Activated naive CD4-positive, alpha-beta T cell treated with anti-CD3 and anti-CD28 coated beads, Interleukin-2, amount 50 U/mL, for 16 hours (primary cell): ENCODE results near the gene TCP11L2.
"Not testable (repeated sequence)": the region's sequence is repeated elsewhere in the genome, so short reads cannot be mapped to it uniquely, and the experiment has no call there.

Experiments used
- DNase-seq: peaks from one replicate; pipeline ENCODE4 v3.0.0-alpha.2; 2020

Gene TCP11L2

DNA sequence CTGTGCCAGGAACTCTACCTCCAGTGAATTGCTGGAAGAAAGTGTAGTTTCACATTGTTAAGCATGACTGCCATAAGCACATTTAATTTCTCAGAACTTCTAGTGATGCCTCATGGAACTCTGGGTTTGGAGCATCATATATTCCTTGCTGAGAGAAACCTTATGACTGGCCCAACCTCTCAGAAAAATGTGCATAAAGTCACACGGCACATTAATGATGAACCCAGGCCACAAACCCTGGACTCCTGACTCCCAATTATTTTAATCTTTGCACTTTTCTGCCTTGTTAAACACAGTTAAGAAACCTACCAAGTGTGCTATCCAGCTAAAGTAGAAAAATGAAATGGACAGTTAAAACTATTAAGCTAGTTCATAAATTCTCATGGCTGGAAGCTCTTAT lies 5.6 kb downstream of the TCP11L2 start:
- no peak for DNase-seq

DNA sequence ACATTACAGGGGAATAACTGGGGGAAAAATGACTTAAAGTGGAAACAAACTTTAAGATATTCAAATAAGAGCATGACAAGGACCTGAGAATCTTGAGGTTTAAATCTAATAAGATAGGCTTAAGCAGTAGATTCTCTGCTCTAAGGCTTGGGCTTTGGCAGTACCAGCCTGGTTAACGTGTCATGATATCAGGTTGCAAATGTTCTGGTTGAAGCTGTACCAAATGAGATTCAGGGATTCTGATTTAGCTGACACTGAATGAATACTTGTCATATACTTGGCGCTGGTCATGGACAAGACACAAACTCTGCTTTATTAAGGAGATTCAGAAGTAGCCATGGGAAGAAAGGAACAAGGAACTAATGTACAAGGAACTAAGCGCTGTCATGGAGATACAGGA lies 6.1 kb downstream of the TCP11L2 start:
- DNase-seq = no peak

DNA sequence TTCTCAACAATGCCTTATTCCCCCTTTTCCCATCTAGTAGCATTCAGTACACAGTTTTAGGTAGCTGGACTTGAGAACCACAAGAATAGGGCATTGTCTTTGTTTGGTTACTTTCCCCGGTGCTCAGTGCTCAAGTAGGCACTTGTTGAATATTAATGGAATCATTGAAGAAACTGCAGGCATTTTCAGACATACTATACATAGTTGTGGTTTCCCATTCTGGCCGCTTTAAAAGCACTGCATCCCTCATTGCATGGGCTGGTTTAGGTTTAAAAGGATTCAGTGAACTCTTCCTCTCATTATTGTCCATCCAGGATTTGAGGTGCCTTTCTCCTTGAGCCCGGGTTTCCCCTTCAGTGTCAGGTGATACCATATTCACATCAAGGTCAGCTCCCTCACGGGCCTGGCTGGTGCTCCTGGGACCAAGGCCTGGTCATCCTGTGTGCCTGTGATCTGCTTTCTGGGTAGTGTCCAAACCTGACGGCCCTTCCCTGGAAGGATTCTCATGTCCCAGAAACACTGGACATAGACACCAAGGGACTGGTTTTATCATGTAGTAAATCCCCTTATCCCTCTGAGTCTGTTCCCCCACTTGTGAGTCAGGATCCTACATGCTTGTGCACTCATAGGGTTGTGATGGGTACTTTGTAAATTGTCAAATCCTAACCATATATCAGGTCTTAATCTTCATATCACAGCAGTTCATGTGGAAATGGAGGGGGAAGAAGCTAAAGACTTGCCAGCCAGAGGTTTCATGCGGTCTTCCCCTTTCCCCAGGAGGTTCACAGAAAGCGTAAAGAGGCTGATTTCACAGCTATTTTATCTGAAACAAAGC lies 7.4 kb downstream of the TCP11L2 start:
- no peak for DNase-seq

DNA sequence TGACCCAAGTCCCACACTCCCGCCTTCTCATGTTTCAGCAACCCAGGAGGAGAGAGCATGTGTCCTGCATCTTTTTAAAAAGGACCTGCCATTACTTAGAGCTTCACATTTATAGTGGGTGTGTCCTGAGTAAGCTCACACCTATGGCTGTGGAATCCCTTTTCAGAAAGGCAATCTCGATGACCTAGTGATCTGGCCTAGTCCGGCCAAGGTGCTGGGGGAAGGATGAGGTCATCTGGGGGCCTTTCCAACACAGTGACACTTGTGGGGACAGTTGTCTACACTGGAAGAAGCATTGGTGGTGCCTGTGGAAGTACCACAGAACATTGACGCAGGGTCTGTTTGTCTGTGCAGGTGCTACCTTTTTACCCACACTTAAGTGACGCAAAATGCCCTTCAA lies 8.2 kb downstream of the TCP11L2 start:
- no peak for DNase-seq

DNA sequence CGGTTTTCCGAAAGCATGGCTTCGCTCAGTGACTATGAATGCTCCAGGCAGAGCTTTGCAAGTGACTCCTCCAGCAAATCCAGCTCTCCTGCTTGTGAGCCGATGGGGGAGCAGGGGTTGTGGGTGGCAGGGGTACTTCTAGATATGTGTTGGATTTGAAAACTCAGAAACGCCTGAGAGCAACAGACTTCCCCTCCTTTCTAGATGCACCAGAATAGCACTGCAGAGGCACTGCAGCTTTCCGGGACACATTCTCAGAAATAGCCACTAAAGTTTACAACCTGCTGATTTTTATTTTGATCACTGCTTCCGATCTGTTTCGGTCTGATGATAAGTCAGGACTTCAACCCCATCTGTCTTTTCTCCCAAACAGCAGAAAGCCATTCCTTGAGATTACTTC lies 8.6 kb downstream of the TCP11L2 start:
- DNase-seq = no peak

DNA sequence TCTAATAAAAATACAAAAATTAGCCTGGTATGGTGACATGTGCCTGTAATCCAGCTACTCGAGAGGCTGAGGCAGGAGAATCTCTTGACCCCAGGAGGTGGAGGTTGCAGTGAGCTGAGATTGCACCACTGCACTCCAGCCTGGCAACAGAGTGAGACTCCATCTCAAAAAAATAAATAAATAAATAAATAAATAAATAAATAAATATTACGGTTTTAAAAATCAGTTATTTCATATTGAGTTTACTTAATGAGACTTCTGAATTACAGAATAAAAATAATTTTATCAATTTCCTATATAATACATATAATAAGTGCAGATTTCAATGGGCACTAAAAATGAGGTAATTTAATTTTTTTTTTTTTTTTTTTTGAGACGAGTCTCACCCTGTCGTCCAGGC lies 10.9 kb downstream of the TCP11L2 start:
- not testable (repeated sequence) for DNase-seq

DNA sequence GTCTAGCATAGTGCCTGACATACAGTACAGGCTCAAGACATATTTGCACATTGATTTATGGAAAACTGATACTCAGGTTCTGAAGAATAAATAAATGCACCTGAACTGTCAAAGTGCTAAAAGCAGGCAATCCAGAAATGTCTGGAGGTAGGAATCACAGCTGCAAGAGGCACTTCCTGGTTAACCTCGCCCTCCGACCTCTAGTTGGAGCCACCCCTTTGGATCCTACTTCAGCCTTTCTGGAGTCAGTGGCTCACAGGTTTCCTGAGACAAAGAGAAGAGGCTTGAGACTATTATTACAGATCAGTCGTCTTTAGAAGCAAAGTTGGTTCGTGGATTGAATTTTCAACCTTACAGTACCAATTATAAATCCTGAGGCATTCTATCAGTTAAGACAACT lies 13.0 kb downstream of the TCP11L2 start:
- no peak for DNase-seq

DNA sequence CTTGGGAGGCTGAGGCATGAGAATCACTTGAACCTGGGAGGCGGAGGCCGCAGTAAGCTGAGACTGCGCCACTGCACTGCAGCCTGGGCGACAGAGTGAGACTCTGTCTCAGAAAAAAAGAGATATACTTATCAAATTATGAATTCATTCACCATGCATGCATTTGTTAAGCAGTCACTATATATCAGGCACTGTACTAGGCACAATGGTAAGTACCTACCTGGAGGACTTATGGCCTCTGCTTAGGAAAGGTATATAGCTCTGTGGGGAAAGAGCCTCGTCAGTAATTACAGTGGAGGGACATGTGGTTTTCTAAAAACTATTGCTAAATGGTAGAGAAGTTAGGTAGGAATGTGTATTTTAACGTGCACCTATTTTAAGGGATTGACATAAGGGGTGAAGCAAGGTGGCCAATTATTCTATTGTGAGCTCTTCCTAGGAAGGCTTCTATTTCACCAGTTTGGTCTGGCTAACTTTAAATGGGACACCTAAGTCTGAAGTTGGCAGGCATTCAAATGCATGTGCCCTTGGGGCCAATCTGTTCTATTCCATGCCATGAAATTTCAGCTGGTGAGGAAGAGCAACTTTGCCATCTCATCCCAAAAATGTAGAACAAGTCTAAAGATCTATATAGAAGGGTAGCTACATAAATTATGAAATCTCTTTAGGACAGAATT lies 15.0 kb downstream of the TCP11L2 start:
- DNase-seq = no peak

DNA sequence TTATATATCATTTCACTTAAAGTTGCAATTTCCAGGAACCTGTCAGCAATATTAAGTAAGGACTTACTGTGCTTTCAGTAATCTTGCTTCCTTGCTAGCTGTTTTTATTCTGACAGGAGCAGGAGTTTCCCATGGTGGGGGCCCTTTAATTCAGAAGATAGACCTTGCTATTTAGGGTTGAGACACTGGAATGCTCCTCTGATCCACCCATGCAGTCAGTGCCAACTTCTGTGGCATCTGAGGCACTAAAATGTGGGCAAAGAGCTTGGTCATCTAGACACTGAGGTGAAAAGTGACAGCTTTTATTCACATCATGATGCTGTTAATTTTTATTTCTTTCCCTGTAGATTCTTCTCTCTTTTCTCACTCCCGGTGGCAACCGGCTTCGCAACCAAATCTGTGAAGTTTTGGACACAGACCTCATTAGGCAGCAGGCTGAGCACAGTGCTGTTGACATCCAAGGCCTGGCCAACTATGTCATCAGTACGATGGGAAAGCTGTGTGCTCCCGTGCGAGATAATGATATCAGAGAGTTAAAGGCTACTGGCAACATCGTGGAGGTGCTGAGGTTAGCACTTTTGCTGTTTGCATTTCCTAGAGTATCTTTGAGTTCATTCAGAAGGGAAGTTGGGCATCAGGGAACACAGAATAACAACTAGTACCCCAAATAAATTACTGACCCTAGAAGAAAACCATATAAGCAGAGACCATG lies 18.8 kb downstream of the TCP11L2 start:
- no peak for DNase-seq

DNA sequence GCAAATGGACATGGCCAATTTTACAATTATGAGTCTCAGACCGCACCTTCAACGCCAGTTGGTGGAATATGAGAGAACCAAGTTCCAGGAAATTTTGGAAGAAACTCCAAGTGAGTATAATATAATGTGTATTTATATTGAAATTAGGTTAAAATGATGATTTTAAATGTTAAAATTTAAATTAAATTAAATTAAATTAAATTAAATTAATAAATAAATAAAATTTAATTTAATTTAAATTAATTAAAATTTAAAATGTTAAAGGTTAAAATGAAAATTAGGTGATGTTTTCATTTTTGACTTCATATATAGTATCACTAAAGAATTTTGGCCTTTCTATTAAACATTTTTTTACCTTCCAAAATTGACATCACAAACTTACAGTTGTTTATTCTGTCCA lies 21.0 kb downstream of the TCP11L2 start:
- no peak for DNase-seq

DNA sequence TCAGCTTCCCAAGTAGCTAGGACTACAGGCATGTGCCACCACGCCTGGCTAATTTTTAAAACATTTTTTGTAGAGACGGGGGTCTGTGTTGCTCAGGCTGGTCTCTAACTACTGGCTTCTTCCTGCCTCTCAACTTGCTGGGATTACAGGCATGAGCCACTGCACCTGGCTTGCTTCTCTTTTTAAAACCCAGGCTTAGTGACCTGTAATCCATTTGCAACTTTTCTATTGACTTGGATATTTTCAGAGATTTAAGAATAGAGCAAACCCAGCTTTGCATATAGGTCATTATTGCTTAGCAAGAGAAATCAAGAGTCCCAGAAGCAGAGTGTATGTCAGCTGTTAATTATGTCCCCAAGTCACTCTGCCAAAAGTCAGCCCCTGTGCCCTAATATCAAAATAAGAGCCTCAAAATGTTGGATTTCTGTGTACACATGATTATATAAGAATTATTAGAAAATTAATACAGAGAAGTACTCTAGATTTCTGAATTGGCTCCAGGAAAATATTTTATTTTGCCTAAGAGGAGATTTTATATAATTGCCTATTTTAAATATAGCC lies 24.9 kb downstream of the TCP11L2 start:
- no peak for DNase-seq

DNA sequence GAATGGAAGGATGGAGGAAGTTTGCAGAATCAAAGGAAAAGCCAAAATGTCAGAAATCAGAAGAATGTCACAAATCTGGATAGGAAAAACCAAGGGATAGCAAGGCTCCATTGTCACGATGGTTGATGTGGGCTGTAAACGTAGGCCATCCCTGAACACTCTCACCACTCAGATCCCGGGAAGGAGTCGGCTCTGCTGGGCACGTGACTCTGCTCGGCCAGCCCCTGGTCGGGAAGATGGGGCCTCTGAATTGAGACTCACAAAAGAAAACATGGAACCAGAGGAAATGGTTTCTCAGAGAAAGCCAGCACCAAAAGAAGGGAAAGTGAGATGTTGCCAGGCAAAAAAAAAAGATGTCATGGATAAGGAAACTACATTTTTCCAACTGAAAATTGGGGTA lies 26.2 kb downstream of the TCP11L2 start:
- DNase-seq = no peak

DNA sequence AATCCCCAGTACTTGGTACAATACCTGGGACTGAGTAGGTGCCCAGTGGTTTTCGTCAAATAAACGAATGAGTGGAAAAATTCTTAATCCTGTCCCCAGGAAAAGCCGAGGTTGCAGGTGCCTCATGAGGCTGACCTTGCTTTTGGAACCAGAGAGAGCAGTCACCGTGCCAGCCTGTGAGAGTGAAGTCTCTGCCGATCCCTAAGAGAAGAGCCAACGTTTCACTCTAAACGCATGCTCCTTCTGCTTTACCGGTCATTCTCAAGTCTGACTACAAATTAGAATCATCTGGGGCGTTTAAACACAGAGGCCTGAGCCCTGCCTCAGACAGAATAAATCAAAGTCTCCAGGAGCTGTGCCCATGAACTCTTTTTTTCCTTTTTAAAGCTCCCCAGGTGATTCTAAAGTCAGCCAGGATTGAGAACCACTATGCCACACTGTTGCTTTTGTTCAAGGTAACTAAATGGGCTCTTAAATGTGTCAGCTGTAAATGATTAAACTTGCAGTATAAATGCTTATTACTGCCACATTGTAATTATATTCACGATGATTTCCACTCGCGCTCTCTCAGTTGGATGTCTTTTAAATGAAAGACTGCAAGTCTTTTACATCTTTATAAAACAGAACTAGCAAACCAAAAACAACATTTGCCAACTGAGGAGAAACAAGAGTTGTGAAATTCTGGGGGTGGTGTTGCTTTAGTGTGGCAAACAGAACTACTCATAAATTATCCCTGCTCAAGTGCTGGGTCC lies 26.9 kb downstream of the TCP11L2 start:
- no peak for DNase-seq

DNA sequence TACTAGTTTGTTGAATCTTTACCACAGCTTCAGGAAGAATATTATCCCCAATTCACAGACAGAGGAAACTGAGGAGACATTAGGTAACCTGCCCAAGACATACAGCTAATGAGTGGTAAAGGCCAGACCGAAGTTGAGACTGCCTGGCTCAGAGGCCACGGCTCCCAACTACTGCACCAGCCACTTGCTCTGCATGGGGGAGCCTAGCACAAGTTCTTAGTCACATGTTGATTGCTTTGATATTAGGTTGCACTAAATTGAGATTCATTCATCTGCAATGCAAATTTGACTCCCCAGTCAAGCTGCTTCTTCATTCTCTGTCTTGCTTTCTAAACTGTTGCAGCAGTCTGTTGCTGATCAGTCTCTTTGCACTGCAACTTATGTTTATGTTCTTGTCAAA lies 29.1 kb downstream of the TCP11L2 start:
- DNase-seq = no peak

DNA sequence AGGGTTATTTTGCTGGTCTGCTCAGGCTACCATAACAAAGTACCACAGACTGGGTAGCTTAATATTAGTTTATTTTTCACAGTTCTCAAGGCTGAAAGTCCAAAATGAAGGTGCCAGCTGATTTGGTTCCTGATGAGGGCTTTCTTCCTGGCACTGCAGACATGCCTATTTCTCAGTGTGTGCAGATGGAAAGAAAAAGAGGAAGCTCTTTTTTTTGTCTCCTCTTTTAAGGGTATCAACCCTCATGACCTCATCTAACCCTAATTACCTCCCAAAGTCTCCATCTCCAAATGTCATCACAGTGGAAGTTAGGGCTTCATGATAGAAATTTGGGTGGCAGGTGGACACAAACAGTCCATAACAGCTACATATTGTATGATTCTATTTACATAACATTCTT lies 30.0 kb downstream of the TCP11L2 start:
- no peak for DNase-seq

DNA sequence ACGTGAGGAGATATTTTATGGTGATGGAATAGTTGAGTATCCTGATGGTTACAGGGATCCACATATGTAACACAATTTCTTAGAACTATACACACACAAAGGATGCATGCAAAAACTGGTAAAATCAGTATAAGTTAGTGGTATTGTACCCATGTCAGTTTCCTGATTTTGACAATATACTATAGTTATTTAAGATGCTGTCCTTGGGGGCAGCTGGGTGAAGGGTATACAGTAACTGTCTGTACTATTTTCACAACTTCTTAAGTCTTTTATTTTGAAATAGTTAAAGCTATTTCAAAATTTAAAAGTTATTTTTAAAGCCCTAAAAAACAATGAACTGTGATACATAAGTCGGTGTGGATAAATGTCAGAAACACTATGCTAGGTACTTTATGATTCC lies 30.5 kb downstream of the TCP11L2 start:
- no peak for DNase-seq

DNA sequence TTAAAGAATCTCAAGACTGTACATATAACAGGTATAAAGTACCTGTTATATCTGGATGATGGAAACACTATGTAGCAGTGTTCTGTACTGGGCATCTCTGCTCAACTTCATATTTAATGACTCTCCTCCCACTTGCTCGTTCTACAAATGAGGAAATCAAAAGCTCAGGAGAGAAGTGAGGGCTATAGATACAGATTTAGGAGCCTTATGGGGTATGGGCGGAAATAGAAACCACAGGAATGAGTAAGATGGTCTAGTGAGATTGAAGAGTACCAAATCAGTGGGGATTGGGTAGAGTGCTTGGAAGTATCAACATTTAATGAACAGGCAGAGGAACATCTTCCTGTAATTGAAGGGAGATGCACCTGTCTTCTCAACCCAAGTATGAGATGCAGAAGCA lies 31.2 kb downstream of the TCP11L2 start:
- DNase-seq = no peak

DNA sequence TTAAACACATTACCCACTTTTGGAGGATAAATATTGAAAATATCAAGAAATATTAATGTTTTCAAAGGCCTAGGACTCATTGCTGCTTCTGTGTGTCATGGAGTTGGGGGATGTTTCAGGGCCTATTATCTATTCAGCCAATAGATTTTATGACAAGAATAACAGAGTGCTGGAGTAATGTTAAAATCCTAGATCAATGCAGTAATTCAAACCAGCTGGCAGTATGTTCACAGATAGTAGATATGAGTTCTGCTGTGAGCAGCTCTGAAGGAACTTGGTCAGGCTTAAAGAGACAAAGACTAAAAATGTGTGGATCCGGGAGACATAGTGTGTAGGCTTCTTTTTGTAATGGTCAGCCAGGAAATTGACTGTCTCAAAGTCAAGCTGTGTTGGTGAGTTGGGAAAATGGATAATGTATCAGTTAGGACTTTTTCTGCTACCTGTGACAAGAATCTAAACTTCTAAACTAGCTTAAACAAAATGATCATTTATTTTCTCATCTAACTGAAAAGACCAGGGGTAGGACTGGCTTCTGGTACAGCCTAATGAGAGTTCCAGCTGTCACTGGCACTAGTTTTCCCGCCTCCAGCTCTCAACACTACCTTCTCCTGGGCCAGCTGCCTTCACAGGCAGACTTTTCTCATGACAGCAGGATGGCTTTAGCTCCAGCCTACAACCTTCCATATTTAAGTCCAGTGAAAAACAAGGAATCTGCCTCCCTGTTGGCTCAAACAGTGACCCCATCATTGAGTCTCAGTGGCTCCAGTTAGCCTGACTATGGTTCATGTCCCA lies 38.7 kb downstream of the TCP11L2 start:
- DNase-seq = no peak

DNA sequence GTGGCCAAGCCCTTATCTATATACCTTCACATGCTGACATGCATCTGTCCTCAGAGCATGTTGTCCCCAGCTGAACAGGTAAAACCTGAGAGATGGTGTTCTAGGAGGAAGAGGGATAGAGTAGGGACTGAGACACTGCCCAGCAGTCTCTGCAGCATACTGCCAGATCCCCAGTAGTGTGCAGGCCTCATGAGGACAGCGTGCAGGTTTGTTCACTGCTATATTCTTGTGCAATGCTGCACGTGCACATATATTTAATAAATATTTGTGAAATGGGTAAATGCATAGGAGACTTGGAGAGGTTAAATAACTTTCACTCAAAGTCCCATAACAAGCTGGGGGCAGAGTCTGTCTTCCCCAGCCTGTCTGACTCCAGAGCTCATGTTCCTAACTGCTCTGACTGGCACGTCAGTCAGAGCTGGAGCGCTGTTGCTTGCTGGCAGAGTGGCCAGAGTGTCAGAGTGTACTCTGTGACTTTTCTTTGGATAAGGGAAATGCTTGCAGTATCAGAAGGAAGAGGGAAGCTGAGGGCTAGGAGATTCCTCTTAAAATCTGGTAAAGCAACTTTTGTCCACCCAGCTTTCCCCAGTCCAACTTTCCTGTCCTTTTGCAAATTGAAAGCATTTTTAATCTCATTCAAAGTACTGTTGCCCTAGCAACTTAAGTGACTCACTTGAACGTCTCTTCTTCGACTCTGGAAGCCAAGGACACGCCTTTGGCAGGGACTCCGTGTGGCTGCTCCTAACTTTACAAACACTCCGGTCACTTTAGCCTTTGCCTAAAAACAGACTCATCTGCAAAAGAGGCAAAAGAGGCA lies 40.1 kb downstream of the TCP11L2 start:
- no peak for DNase-seq

DNA sequence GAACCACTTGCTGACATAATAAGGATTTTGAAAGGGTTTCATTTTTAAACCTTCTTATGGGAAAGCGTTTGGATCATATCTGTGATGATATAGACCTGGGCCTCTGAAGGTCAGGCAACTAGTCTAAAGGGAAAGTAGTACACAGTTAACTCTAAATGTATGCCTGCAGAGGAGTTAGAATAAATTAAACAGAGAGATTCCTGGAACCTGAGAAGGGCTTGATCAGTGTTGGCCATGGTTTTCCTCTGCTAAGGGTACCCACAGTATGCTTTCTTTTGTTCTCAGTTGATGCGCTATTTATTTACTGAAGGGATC lies 40.6 kb downstream of the TCP11L2 start:
- no peak for DNase-seq

DNA sequence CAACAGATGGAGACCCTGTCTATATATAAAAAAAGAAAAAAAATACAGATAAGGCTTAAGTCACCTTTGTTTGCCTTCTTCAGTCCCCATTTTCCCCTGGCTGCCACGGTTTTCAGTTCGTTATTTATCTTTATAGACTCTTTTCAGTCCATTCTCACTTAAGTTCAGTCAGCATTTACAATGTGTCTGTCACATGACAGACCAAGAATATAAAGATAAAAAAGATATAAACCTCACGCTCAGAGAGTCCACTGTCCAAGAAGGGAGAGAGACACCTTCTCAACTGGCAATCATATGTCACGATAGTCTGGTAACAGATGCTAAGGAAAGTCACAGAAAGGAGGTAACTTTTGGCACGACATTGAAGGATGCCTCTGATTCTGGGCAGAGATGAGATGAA lies 41.6 kb downstream of the TCP11L2 start:
- no peak for DNase-seq
